NOMO-1 treated with dmso at 0.1 percent for 144 hours (cell line): ENCODE measurements around the gene GNB1.
A peak's percentile ranks its signal among the peaks of the same experiment; 100 is the strongest.
"Not testable (repeated sequence)": the region's sequence is repeated elsewhere in the genome, so short reads cannot be mapped to it uniquely, and the experiment has no call there.

Experiments
- DNase-seq: peaks from one replicate; lab custom pipeline; 2025; ENCODE audit not compliant: unreplicated experiment; lab: John Stamatoyannopoulos, UW

Gene GNB1

DNA sequence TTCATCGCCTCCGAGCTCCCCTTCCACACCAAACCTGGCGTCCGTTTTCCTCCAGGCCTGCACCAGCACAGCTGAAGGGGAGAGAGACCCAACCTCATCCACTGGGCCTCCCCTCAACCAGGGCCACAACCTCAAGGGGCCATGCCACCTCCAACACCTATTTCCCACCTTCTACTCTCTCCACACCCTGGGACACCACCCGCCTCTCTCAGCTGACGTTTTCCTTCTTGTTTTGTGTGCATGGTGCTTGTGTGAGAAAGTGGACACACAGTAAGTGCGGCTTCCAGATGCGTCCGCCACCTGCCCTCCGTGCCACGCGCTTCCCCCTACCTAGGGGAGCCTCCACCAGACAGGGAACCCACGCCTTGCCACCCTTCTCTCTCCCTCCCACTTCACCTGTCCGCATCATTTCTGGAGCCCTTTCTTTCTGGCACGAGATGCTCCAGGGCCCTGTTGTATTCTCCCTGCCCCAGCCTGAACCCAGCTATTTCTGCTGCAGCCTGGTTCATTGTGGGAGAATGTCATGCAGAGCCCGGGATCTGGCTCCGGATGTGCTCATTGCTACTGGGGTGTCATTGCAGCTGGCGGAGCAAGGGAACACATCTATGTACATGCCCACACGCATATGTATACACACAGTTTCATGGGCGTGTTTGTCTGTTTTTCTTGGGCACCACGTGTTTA, 1.3 kb upstream of the GNB1 start:
- no peak for DNase-seq

DNA sequence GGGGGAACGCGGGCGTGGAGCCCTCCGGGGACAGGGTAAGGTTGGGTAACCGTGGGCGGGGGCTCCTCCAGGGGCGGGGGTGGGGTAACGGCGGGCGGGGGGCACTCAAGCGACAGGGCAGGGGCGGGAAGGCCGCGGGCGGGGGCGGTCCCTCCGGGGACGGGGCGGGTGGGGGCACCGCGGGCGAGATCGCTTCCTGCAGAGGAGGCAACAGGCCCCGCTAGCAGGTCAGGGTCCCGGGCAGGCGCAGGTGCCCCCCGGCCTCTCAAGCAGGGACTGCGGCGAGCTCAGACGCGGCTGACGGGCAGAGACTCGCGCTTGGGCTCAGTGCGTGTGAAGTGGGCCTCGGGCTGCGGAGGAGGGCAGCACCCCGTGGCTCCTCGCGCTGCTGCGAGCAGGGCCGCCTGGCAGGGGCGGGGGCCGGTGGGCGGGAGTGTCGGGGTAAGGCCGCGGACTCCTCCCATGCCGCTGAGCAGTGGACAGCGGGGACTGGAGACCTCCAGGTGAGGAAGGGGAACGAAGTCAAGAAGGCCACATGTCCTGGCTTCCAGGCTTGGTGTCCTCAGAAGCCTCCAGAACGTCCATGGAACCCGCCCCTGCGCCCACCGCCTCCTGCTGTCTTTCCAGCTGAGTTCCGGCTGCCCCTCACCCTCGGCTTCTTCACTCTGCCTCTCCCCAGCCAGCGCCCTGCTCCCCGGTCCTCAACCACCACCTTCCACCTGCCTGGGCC, 627 bp upstream of the GNB1 start:
- peak; percentile 13 for DNase-seq

DNA sequence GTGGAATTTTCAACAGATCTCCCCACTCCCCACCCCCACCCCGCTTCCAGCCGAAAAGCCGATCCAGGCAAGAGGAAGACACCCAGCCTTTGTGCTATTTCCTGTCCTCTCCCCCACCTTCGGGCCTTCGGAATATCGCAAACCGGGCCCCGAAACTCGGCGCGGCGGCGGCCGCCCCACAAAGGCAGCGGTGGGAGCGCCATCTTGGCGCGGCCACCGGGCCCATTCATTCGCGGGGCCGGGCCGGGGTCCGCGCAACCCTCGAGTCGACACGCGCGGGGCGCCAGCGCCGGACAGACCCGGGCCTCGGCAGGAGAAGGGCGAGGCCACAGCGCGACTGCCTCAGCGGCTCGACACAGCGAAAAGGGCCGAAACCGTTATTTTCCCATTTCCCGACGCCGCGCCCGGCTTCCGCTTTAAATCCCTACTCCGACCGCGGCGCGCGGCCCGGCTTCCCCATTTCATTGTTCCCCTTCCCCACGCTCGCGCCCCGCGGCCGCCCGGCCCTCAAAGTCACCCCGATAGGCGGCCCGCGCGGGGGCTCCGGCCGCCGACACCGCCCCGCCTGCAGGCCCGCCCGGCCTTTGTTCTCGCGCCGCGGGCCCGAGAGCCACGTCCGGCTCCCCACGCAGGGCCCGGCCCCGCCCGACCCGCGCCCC, 911 bp downstream of the GNB1 start:
- DNase-seq = peak; percentile 54

DNA sequence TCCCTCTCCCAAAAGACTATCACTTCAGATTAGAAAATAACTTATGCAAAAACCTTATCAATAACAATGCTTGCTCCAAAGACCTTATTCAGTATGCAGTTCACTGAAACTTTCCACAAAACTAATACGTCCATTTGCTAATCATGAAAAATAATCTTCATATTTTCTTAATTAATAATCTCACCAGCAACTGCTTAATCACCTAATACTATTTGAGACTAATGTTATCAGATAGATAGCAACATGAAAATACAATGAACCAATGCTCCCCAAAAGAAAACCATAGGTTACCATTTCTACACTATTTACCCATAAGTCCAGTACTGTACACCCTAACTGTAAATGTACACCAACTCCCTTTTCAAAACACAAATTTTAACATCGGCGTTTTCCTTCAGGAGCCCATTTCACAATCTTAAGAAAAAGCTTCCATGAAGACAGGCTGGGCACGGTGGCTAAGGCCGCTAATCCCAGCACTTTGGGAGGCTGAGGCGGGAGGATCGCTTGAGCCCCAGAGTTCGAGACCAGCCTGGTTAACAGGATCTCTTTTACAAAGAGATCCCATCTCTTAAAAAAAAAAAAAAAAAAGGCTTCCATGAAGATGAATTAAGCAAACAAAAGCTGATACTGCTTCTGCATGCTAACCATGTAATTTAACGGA, 1.7 kb downstream of the GNB1 start:
- no peak for DNase-seq

DNA sequence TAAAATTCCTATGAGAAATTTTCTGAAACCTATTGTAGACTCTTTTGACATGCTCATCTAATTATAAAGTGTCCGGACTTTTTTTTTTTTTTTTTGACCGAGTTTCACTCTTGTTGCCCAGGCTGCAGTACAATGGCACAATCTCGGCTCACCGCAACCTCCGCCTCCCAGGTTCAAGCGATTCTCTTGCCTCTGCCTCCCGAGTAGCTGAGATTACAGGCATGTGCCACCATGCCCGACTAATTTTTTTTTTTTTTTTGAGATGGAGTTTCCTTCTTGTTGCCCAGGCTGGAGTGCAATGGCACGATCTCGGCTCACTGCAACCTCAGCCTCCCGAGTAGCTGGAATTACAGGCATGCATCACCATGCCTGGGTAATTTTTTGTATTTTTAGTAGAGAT, 7.0 kb downstream of the GNB1 start:
- not testable (repeated sequence) for DNase-seq

DNA sequence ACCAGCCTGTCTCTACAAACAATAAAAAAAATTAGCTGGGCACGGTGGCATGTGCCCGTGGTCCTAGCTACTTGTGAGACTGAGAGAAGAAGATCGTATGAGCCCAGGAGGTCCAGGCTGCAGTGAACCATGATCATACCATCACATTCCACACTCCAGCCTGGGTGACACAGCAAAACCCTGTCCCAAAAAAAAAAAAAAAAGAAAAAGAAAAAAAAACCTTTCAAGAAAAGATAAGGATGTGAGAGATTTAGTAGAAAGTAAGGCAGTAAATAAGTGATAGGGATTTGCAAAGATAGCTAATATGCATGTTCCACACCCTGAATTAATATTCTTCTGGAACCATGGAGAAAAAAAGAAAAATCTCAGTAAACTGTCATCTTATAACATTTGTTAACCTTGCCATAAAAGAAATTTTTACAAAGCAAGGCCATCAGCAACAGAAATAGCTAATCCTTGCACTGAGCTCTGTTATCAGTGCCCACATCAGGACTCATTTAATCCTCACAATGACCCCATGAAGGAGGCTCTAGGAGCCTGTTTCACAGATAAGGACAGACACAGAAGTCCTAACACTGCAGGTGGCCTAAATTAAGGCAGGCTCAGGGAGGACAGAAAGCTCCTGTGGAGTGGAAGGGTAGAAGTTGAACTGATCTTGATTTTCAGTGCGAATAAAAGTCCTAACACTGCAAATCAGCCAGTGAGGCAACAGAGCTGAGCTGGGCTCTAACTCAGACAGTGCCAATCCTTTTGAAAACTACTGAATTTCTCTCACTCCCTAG, 7.6 kb downstream of the GNB1 start:
- no peak for DNase-seq

DNA sequence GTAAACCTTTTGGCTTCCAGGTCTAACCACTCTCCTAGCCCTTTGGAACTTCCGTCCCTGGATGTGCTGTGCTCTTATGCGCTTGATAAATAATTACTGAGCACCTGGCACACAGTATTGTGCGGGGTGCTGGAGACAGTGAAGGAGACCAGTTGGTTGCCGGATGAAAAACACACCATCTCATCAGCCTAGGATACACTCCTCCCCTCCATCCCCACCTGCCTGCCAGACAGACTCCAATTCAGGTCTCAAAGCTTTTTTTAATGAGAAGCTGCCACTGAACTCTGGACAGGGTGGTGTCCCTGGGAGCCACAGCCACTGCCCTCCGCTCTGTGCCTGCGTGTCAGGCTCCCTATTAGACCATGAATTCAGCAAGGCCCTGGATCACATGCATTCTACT, 9.2 kb downstream of the GNB1 start:
- DNase-seq = no peak

DNA sequence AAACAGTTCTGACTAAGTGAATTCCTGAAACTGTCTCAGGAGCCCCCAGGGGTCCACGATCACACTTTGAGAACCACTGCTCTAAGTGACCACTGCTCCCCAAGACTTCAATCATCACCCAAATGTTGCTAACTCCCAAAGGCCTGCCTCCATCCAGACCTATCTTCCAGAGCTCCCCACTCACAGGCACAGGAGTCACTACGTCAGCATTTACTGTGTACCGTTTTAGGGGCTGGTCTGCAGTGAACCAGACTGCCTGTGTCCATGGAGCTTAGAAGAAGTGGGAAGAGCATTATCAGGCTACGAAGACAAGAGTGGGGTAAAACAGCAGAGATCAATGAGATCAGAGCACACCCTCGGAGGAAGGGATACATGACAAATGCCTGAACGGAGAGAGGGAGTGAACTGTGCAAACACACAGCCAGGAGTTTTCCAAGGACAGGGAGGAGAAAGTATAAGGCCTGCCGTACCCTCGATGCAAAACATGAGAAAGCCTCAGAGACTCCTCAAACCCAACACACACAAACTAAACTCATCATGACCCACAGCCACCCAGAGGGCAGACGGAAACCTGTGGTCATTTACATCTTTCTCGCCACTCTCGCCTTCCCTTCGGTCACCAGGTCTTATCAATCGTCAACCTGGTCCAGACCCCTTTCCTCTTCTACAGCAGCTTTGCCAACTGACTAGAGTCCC, 10.1 kb downstream of the GNB1 start:
- no peak for DNase-seq

DNA sequence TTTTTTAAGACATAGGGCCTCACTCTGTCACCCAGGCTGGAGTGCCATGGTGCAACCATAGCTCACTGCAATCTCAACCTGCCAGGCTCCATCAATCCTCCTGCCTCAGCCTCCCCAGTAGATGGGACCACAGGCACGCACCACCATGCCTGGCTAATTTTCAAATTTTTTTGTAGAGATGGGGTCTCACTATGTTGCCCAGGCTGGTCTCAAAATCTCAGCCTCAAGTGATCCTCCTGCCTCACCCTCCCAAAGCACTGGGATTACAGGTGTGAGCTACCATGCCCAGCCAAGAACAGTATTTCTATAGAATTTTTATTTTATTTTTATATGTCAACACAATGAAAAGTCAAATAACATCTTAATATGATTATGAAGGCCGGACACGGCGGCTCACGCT, 10.9 kb downstream of the GNB1 start:
- DNase-seq = no peak

DNA sequence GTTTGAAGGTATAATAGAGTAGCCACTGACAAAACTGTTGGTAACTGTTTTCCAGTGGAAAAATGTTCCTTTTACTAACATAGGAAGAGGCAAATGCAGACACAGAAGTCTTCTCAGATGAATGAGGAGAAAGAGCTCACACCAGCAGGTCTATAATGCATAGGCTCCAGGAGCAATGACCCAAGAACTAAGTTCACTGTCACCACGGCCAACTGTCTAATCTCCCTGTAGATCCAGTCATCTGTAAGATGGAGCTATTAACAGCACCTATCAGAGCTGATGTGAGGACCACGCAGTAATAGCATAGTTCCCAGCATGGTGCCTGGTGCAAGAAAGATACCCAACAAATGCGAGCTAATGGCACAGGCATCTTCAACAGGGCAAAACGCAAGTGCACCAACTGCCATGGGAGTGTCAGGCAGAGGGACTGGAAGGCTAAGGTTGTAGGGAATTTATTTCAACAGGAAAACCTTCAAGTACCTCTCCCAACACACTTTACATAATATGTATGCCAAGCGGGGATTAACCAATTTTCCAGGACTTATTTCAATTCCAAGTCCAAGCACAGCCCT, 12.9 kb downstream of the GNB1 start:
- DNase-seq = no peak

DNA sequence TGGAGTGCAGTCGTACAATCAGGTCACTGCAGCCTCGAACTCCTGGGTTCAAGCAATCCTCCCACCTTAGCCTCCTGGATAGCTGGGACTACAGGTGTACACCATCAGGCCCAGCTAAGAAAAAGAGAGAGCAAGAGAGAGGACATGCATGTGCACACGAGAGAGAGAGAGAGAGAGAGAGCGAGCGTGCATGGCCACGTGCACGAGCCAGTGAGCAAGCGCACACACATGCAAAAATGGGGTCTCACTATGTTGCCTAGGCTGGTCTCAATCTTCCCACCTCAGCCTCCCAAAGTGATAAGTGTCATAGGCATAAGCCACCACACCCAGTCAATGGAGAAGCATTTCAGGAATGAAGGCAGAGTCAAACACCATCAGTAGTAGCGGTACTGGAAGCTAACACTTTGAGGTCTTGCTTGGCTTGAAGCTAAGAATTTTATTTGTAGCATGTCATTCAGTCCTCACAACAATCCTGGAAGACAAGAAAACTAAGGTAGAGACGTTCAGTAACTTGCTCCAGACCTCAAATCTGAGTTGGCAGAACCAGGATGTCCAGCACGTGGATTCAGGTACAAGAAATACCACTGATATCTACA, 14.5 kb downstream of the GNB1 start:
- no peak for DNase-seq

DNA sequence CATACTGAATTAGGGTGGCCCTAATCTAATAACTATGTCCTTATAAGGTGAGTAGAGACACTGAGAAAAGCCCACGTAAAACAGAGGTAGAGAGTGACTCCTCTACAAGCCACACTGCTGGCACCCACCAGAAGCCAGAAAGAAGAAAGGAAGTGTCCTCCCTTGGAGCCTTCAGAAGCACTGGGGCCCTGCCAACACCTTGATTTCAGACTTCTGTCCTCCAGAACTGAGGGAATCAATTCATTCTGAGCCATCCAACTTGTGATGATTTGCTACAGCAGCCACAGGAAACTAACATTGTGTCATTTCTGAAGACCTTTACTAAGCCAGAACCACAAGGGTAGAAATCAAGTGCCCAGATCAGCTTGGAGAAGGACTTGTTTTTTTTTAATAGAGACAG, 15.0 kb downstream of the GNB1 start:
- no peak for DNase-seq

DNA sequence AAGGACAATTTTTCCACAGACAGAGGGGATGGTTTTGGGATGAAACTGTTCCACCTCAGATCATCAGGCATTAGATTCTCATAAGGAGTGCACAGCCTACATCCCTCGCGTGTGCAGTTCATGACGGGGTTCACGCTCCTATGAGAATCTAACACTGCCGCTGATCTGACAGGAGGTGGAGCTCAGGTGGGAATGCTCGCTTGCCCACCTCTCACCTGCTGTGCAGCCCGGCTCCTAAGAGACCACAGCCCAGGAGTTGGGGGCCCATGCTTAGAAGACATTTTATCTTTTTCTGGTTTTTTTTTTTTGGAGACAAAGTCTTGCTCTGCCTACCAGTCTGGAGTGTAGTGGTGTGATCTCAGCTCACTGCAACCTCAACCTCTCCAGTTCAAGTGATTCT, 16.0 kb downstream of the GNB1 start:
- DNase-seq = no peak

DNA sequence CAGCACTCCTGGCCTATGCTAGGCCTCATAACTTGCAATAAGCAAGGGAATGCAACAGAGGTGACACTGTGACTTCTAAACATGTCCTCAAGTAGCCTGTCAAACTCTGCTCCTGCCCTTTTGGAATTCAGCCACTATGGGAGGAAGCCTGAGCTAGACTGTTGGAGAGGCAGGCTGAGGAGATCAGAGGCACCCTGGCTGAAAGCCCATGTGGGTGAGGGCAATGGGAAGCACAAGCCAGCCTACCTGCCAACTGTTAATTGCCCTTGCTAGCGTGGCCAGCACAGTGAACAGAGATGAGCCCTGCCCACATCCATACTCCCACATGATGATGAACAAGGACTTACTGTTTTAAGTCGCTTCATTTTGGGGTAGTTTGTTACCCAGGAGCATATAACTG, 17.7 kb downstream of the GNB1 start:
- DNase-seq = no peak

DNA sequence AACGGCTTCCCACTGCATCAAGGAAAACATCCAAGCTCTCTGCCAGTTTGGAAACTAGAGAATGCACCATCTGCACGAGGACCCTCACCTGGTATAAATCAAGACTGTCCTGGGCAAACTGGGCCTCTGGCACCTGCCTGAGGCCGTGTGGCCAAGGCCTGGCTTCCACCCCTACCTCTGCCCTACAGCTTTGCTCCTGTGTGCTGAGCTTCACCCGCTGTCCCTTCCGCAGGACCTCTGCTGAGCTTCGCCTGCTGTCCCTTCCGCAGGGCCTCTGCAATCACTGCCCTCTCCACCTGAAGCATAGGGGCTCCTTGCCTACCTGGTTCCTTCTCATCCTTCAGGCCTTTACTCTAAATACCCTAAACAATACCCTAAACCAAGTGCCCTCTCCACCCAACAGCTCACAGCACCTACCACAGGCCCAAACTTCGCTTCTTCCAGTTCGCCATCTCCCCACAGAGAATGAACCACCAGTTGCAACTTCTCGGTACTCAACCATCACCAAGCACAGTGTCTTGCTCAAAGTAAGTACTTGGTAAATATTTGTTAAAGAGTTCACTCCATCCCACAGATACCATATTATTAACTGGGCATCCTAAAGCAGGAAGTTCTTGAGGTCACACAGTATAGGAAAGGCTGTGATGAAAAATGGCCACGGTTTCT, 18.4 kb downstream of the GNB1 start:
- DNase-seq = no peak

DNA sequence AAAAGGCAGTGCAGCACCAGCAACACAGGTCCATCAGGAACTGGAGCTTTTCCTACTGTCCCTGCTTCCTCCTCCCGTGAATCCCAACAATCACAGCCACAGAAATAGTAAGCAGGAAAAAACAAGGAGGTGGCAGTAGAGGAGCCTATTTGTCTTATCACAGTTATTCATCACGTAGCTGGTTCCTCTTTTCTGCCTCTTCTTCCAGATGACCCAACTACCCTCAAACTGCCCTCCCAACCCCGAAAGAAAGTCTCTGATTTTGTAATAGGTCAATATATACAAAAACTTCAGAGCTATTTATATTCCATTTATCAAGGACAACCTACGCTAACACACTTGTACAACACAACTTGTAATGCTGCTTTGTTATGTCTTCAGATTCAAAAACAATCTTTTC, 21.4 kb downstream of the GNB1 start:
- peak; percentile 25 for DNase-seq

DNA sequence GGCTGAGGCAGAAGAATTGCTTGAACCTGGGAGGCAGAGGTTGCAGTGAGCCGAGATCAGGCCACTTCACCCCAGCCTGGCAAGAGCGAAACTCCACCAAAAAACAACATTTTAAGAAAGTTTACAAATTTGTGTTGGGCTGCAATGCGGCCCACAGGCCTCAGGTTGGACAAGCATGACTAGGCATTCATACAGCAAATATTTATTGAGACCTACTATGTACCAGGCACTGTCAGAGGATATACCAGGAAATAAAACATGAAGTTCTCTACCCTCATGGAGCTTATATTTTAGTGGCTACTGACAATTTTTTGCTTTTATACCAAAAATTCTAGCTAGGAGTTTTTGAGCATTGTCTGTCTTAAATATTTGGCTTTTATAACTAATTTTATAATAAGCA, 23.7 kb downstream of the GNB1 start:
- DNase-seq = no peak

DNA sequence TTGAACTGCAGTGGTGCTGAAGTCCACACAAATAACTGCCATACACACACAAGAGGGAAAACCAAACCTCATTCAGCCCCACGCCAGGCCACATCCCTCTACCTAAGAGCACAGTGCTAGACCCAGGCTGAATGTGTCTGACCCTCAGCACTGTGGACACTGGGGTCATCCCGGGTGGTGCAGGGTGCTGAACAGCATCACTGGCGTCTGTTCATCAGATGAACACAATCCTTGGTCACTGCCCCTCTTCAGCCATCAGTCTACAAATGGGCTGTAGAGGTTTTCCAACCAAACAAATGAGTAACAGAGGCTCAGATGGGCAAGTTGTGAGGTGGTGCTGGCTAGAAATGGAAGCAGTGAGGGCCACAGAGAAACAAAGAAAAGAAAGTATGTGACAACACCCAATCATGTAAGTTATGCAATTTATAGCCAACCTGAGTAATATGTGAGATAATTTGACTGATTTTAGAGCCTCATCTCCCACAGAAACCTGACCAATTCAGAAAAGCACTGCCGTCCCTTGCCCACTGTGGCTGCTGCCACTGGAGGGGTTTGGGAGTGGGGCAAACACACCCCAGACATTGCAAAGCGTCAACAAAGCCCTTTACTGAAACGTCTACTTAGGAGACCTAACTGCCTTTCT, 27.9 kb downstream of the GNB1 start:
- no peak for DNase-seq
